HCT116 (cell line): ENCODE data around the gene PGBD5. TPM values are rescaled to one million over a fixed set of nuclear protein-coding genes. Genes with fewer than 3 reads are reported as not detected.

Experiments
- ATAC-seq: fragments of 200-7000 bp; cut with Tn5 transposase; 2 replicates; pipeline ENCODE4 v1.9.1; 2020; ENCODE audit warnings: mild to moderate bottlenecking, moderate library complexity
- BruUV-seq: library from RNA; stranded (reverse); fragments of 400-500 nt; replicated peaks from 2 replicates; lab custom pipeline; 2021; lab: Mats Ljungman, UMichigan
- CTCF ChIA-PET: fragments of 300-600 bp; sonication (Branson Sonifier 250); formaldehyde crosslinking; loops from one replicate; lab custom pipeline; 2021; ENCODE audit warnings: antibody characterized with exemption; lab: Charles Lee
- POLR2A ChIA-PET: fragments of 300-600, 350-600 bp; sonication (Branson Sonifier 250); formaldehyde crosslinking; loops from one replicate; lab custom pipeline; 2021; ENCODE audit warnings: antibody characterized with exemption; lab: Charles Lee
- RAD21 ChIA-PET, 2 experiments: fragments of 300-600 bp; sonication (Branson Sonifier 250); formaldehyde crosslinking; loops; one replicate each; lab custom pipeline; 2023; ENCODE audit warnings: low total read pairs in 2 of 2; ENCODE audit not compliant: uncharacterized antibody in 2 of 2, unreplicated experiment in 2 of 2, low non-redundant PET in 1 of 2; lab: Charles Lee
- DNase-seq: peaks from one replicate; pipeline ENCODE4 v3.0.0-alpha.2; 2010; ENCODE audit warnings: low read depth, low spot score
- H2AFZ ChIP-seq: fragments of 200-600 bp; shearing (Covaris generic), sonication (generic); 2 replicates; pipeline ENCODE4 v1.6.1; 2017; ENCODE audit warnings: low read depth, mixed run types, mixed read lengths, antibody characterized with exemption, low read length; ENCODE audit not compliant: poor library complexity, severe bottlenecking
- H3K27ac ChIP-seq: 2 replicates; pipeline ENCODE4 v1.5.1; 2012; ENCODE audit warnings: low read depth, low read length
- H3K27me3 ChIP-seq: fragments of 200-600 bp; sonication (generic); 2 replicates; pipeline ENCODE4 v1.6.1; 2016; ENCODE audit warnings: mixed run types, low read length, mixed read lengths; ENCODE audit not compliant: insufficient read depth
- H3K36me3 ChIP-seq, 2 experiments: fragments of 200-500 bp in 1 of 2; fragments of 200-600 bp in 1 of 2; sonication (Bioruptor generic) in 1 of 2; sonication (generic) in 1 of 2; 2 replicates each; pipeline versions ENCODE4 v1.5.1 to v1.6.1; 2014 to 2016; ENCODE audit warnings: low read length in 2 of 2, inconsistent platforms in 1 of 2, mixed read lengths in 1 of 2, mixed run types in 1 of 2; ENCODE audit not compliant: insufficient read depth in 2 of 2, control insufficient read depth in 1 of 2
- H3K4me1 ChIP-seq, 2 experiments: fragments of 200-600 bp in 1 of 2; sonication (generic) in 1 of 2; 2 replicates each; pipeline versions ENCODE4 v1.5.1 to v1.6.1; 2012 to 2017; ENCODE audit warnings: low read length in 2 of 2, inconsistent platforms in 1 of 2, mild to moderate bottlenecking in 1 of 2, mixed read lengths in 1 of 2, mixed run types in 1 of 2, moderate library complexity in 1 of 2; ENCODE audit not compliant: insufficient read depth in 2 of 2, control insufficient read depth in 1 of 2
- H3K4me2 ChIP-seq: fragments of 200-600 bp; sonication (generic); 2 replicates; pipeline ENCODE4 v1.6.1; 2017; ENCODE audit warnings: mixed run types, low read length, mixed read lengths
- H3K4me3 ChIP-seq, 2 experiments: fragments of 200-600 bp in 1 of 2; sonication (generic) in 1 of 2; replicated peaks in 1 of 2; 2 replicates each; pipeline ENCODE4 v1.5.1; 2011 to 2016; ENCODE audit warnings: low read length in 2 of 2, control low read depth in 1 of 2, low read depth in 1 of 2, mild to moderate bottlenecking in 1 of 2, mixed read lengths in 1 of 2, mixed run types in 1 of 2
- H3K79me2 ChIP-seq: fragments of 200-600 bp; sonication (generic); 2 replicates; pipeline ENCODE4 v1.6.1; 2017; ENCODE audit warnings: mild to moderate bottlenecking, mixed run types, low read length, moderate library complexity, mixed read lengths; ENCODE audit not compliant: insufficient read depth
- H3K9ac ChIP-seq: fragments of 200-600 bp; sonication (generic); 2 replicates; pipeline ENCODE4 v1.6.1; 2016; ENCODE audit warnings: low read length, mixed read lengths
- H3K9me2 ChIP-seq: fragments of 200-600 bp; sonication (generic), shearing (Covaris generic); 2 replicates; pipeline ENCODE4 v1.6.1; 2017; ENCODE audit warnings: mixed run types, mild to moderate bottlenecking, moderate library complexity; ENCODE audit not compliant: insufficient read depth
- H3K9me3 ChIP-seq, 2 experiments: fragments of 200-500 bp in 1 of 2; fragments of 200-600 bp in 1 of 2; sonication (Bioruptor generic) in 1 of 2; sonication (generic) in 1 of 2; 2 replicates each; pipeline ENCODE4 v1.6.1; 2014 to 2017; ENCODE audit warnings: low read length in 2 of 2, mixed read lengths in 2 of 2, inconsistent platforms in 1 of 2, low read depth in 1 of 2, mild to moderate bottlenecking in 1 of 2, mixed run types in 1 of 2, moderate library complexity in 1 of 2; ENCODE audit not compliant: control insufficient read depth in 1 of 2, insufficient read depth in 1 of 2
- H4K20me1 ChIP-seq: fragments of 200-600 bp; sonication (generic), shearing (Covaris generic); 2 replicates; pipeline ENCODE4 v1.6.1; 2017; ENCODE audit warnings: mixed run types, mild to moderate bottlenecking, moderate library complexity; ENCODE audit not compliant: insufficient read depth
- ATF3 ChIP-seq: IDR thresholded peaks from 2 replicates; pipeline ENCODE4 v1.6.1; 2012
- CEBPB ChIP-seq: IDR thresholded peaks from 2 replicates; pipeline ENCODE4 v1.6.1; 2012; ENCODE audit warnings: low read depth
- CTCF ChIP-seq, 3 experiments: fragments of 200-600 bp in 1 of 3; sonication (generic) in 1 of 3; IDR thresholded peaks in 2 of 3; conservative IDR thresholded peaks in 1 of 3; 2 replicates each; pipeline ENCODE4 v1.5.1; 2012 to 2017; ENCODE audit warnings: low read depth in 2 of 3, low read length in 2 of 3, antibody characterized with exemption in 1 of 3, borderline replicate concordance in 1 of 3, control low read depth in 1 of 3, mild to moderate bottlenecking in 1 of 3, mixed read lengths in 1 of 3, mixed run types in 1 of 3, moderate library complexity in 1 of 3; ENCODE audit not compliant: insufficient read depth in 1 of 3
- EGR1 ChIP-seq: IDR thresholded peaks from 2 replicates; pipeline ENCODE4 v1.6.1; 2012; ENCODE audit warnings: low read depth
- ELF1 ChIP-seq: IDR thresholded peaks from 2 replicates; pipeline ENCODE4 v1.6.1; 2012; ENCODE audit warnings: low read depth, borderline replicate concordance
- EZH2 ChIP-seq: fragments of 200-600 bp; sonication (generic); IDR thresholded peaks from 2 replicates; pipeline ENCODE4 v1.6.1; 2017; ENCODE audit warnings: antibody characterized with exemption, mixed run types
- FOSL1 ChIP-seq: IDR thresholded peaks from 2 replicates; pipeline ENCODE4 v1.6.1; 2012; ENCODE audit warnings: low read depth
- POLR2A ChIP-seq: IDR thresholded peaks from 2 replicates; pipeline ENCODE4 v1.7.0; 2011; ENCODE audit warnings: borderline replicate concordance; ENCODE audit not compliant: insufficient read depth, insufficient read length; ENCODE audit errors: extremely low read depth
- POLR2AphosphoS5 ChIP-seq: IDR thresholded peaks from 2 replicates; pipeline ENCODE4 v1.6.1; 2011; ENCODE audit warnings: mild to moderate bottlenecking, low read depth, low read length, moderate library complexity
- RAD21 ChIP-seq: IDR thresholded peaks from 2 replicates; pipeline ENCODE4 v1.6.1; 2012; ENCODE audit warnings: low read depth, mild to moderate bottlenecking
- TCF7L2 ChIP-seq: IDR thresholded peaks from 2 replicates; pipeline ENCODE4 v1.7.0; 2011; ENCODE audit warnings: borderline replicate concordance, inconsistent platforms; ENCODE audit not compliant: insufficient read depth, insufficient read length; ENCODE audit errors: extremely low read depth
- ZFX ChIP-seq: fragments of 450-650 bp; IDR thresholded peaks from 2 replicates; pipeline ENCODE4 v1.6.1; 2017
- ZNF274 ChIP-seq: fragments of 200-500 bp; sonication (Bioruptor generic); IDR thresholded peaks from 2 replicates; pipeline ENCODE4 v1.6.1; 2014; ENCODE audit warnings: mild to moderate bottlenecking, low read depth, low read length, inconsistent platforms
- intact Hi-C: fragments of 100-400 bp; cut with micrococcal nuclease; formaldehyde crosslinking; loops from 2 replicates; pipeline ENCODE4 v1.10.0; 2022
- total RNA-seq: library from RNA; stranded (reverse); gene quantifications from one replicate; pipeline ENCODE4 v1.2.1, GENCODE V29; 2021; ENCODE audit not compliant: unreplicated experiment
- TF ChIP-seq, protein P1 (sequence below): IDR thresholded peaks from 2 replicates; pipeline ENCODE4 v1.6.1; 2012; ENCODE audit warnings: low read depth

PGBD5 gene
- total RNA-seq, 1 experiment from 2014 or later, result 0.27 TPM

DNA sequence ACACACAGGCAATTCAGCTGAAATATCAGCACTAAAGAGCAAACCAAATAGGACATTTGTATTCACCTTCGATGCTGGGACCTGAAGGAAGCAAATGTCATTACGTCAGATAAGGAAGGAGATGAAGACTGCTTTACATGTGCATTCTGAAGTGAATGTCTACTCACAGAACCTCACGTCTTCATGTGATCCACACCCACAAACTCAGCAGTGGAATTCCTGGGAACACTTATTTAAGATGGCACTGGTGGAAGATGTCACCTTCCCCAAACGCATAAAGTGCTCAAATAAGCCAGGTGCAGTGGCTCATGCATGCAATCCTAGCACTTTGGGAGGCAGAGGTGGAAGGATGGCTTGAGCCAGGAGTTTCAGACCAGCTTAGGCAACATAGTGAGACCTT is 11.4 kb downstream of the PGBD5 start:
- H3K27ac ChIP-seq, result no peak overlapping the region
- ChIA-PET POLR2A (no interaction called here), CTCF (no interaction called here), RAD21 (no interaction called here)
- no peak for ATAC-seq
- no peak overlapping the region for H3K4me3 ChIP-seq
- intact Hi-C loops, result no loop called here
- no peaks in the 10 kb centered on the region for H3K9me3 ChIP-seq
- no peak overlapping the region for H3K9ac ChIP-seq
- no peaks in the 10 kb centered on the region for H4K20me1 ChIP-seq
- peaks cover 40% of the 10 kb centered on the region for H3K27me3 ChIP-seq
- H3K79me2 ChIP-seq, result no peaks in the 10 kb centered on the region
- no peak overlapping the region for H2AFZ ChIP-seq
- no peak for DNase-seq
- no peaks in the 10 kb centered on the region for H3K36me3 ChIP-seq
- TF ChIP-seq ZNF274 (no peak), EZH2 (no peak), CTCF (IDR thresholded peaks at IDR 0.05 in 2 of 3, conservative IDR thresholded peaks at IDR 0.05 in 1 of 3; ENCODE audit: borderline replicate concordance in 1 of 3, insufficient read depth in 1 of 3, low read depth in 2 of 3, low read length in 2 of 3) (no peak), TCF7L2 (no peak), ATF3 (no peak), ZFX (no peak), POLR2AphosphoS5 (no peak), FOSL1 (no peak), EGR1 (no peak), POLR2A (no peak), RAD21 (no peak), ELF1 (no peak), CEBPB (no peak)
- TF ChIP-seq, protein P1, sequence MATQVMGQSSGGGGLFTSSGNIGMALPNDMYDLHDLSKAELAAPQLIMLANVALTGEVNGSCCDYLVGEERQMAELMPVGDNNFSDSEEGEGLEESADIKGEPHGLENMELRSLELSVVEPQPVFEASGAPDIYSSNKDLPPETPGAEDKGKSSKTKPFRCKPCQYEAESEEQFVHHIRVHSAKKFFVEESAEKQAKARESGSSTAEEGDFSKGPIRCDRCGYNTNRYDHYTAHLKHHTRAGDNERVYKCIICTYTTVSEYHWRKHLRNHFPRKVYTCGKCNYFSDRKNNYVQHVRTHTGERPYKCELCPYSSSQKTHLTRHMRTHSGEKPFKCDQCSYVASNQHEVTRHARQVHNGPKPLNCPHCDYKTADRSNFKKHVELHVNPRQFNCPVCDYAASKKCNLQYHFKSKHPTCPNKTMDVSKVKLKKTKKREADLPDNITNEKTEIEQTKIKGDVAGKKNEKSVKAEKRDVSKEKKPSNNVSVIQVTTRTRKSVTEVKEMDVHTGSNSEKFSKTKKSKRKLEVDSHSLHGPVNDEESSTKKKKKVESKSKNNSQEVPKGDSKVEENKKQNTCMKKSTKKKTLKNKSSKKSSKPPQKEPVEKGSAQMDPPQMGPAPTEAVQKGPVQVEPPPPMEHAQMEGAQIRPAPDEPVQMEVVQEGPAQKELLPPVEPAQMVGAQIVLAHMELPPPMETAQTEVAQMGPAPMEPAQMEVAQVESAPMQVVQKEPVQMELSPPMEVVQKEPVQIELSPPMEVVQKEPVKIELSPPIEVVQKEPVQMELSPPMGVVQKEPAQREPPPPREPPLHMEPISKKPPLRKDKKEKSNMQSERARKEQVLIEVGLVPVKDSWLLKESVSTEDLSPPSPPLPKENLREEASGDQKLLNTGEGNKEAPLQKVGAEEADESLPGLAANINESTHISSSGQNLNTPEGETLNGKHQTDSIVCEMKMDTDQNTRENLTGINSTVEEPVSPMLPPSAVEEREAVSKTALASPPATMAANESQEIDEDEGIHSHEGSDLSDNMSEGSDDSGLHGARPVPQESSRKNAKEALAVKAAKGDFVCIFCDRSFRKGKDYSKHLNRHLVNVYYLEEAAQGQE, result no peak
- no peaks in the 10 kb centered on the region for H3K4me1 ChIP-seq
- H3K9me2 ChIP-seq, result no peaks in the 10 kb centered on the region
- H3K4me2 ChIP-seq, result no peak overlapping the region
- no TSS peak for BruUV-seq
